SK-MEL-5 (cell line): ENCODE results near the gene SOX13. TPM values are rescaled to one million over a fixed set of nuclear protein-coding genes. Genes with fewer than 3 reads are reported as not detected.

Experiments used
- DNase-seq: peaks from one replicate; pipeline ENCODE4 v3.0.0-alpha.2; 2016; ENCODE audit warnings: low read depth, low spot score
- in situ Hi-C: cut with HindIII; loops from 2 replicates; pipeline ENCODE4 v1.10.0; 2016; ENCODE audit warnings: low sequenced_read_pairs, high pct_unique_total_duplicates, low pct_unique_long_range_greater_than_20kb
- total RNA-seq: library from RNA; depleted of rRNA; stranded (reverse); fragments of >200 nt; shearing (Covaris generic); gene quantifications from 2 replicates; pipeline ENCODE4 v1.2.3, GENCODE V29; 2014

The SOX13 gene
- total RNA-seq, 1 experiment from 2014 or later, result 7.7 TPM

DNA sequence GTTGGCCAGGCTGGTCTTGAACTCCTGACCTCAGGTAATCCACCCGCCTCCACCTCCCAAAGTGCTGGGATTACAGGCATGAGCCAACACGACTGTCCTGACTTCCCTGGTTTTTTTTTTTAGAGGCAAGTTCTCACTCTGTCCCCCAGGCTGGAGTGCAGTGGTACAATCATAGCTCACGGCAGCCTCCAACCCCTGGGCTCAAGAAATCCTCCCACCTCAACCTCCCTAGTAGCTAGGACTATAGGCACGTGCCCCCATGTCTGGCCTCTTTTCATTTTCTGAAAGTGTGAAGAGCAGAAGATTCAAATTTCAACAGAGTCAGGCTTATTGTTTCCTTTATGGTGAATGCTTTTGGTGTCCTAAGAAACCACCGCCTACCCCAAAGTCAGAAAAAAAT lies 21.7 kb upstream of the SOX13 start:
- in situ Hi-C loops, result no loop called here
- no peak for DNase-seq

DNA sequence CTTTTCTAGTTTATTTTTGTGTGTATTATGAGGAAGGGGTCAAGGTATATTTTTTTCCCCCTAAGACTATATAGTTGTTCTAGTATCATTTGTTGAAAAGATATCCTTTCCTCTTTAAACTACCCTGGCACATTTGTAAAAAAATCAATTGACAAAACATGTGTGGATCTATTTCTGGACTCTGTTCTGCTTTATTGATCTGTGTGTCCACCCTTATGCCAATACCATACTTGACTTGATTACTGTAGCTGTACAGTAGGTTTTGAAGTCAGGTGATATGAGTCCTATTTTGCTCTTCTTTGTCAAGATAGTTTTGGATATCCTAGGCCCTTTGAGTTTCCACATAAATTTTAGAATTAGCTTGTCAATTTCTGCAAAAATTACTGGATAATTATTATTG lies 21.2 kb upstream of the SOX13 start:
- in situ Hi-C loops, result no loop called here
- DNase-seq, result no peak

DNA sequence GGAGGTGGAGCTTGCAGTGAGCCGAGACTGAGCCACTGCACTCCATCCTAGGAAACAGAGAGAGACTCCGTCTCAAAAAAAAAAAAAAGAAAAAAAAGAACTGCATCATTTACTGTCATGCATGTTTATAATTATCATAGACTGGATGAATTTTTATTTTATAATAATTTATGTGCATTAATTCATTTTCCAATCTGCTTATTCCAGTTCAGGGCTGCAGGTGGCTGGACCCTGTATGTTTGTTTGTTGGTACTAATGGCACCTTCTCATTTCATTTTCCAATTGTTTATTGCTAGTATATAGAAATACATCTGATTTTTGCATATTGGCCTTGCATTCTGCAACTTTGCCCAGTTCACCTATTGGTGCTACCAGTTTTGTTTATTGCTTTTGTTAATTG lies 19.0 kb upstream of the SOX13 start:
- in situ Hi-C loops, result no loop called here
- DNase-seq, result no peak

DNA sequence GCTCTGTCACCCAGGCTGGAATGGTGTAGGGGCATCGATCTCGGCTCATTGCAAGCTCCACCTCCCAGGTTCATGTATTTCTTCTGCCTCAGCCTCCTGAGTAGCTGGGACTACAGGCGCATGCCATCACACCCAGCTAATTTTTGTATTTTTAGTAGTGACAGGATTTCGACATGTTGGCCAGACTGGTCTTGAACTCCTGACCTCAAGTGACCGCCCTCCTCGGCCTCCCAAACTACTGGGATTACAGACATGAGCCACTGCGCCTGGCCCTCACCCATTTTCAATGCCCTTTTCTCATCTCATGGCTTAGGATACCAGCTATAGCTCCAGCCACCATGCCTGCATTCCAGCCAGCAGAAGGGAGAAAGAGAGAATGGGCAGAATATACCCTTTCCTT lies 12.9 kb upstream of the SOX13 start:
- no peak for DNase-seq
- in situ Hi-C loops, result no loop called here

DNA sequence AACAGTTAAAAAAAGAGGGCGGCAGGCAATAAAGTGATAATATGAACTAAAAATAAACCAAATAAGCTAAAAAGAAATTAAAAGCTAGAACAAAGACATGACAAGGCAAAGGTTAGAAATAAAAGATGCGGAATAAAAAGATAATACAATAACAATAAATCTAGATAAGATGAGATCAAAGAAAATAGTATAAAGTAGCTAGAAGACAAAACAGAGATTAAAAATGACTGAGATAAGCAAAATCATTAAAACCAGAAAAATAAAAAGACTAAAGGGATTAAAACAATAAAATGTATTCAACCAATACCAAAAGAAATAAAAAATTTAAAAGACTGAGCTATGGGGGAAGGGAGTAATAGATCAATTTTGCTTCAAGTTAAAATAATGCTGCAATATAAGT lies 10.8 kb upstream of the SOX13 start:
- in situ Hi-C loops, result no loop called here
- no peak for DNase-seq

DNA sequence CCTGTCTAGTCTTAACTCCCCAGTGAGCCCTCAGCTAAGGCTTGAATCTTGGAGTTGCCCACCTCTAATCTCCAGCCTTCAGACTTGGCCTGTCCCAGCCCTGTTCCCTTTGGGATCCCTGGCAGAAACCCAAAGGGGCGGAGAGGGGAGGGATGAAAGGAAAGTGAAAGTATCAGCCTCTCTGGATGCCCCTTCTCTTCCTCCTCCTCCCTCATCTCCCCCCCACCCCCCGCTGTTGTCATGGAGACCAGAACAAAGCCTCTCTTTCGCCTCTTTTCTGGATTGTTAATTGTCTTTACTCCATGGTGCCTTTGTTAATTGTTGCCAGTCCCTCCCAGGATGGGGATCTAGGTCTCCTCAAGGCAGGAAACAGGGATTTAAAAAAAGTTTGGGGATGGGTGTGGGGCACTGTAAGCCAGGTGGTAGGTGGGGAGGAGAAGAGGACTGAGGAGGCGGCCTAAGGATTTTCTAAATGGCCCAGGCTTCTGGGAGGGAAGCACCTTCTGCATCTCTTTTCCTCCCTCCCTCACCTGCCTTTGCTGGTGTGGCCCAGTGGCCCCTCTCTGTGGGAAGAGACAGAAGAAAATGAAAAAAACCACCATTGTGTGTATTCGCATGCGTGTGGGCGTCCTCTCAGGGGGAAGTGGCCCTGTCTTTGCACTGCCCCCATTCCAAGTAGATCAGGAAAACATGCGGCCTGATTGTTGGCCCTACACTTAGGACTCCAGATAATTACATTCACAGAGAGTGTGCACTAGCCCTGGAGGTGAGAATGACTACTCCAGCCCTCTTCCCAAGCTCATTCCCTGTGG lies 7.5 kb upstream of the SOX13 start:
- DNase-seq, result peak; percentile 74
- in situ Hi-C loops, result no loop called here

DNA sequence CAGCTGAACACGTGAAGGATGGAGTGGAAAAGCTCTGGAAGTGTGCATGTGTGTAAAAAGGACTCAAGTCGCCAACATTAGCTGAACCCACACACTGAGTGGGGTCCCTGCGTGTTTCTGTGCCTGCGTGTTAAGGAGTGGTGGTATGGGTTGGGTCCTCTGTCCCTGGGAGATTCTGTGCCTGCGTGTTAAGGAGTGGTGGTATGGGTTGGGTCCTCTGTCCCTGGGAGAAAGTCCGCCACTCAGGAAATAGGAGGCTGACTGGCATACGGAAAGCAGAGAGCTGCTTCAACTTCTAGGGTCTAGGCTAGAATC lies 7.0 kb upstream of the SOX13 start:
- in situ Hi-C loops, result no loop called here
- DNase-seq, result no peak

- in situ Hi-C loops, result no loop called here
Measured at GRCh38 chr1:204067935-204068334, 5.0 kb upstream of the SOX13 start.

DNA sequence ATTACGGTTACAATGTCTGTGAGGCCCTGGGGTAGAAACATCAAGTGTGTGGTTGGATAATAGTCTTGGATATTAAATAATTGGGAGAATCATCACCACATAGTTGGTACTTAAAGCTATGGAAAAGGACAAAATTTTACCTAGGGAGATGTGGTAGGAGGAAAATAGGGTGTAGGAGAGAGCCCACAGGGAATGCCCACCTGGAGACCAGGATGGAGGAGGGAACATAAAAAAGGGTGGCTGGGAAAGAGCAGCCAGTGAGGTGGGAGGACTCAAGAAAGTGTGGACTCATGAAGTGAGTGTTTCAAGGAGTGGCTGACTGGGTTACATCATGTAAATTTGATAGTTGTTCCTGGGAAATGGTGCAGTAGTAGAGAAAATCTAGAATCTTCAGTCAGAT lies 3.0 kb upstream of the SOX13 start:
- in situ Hi-C loops, result no loop called here
- no peak for DNase-seq

More at GRCh38 chr1:204067935-204068334, 5.0 kb upstream of the SOX13 start:
- DNase-seq, result no peak

DNA sequence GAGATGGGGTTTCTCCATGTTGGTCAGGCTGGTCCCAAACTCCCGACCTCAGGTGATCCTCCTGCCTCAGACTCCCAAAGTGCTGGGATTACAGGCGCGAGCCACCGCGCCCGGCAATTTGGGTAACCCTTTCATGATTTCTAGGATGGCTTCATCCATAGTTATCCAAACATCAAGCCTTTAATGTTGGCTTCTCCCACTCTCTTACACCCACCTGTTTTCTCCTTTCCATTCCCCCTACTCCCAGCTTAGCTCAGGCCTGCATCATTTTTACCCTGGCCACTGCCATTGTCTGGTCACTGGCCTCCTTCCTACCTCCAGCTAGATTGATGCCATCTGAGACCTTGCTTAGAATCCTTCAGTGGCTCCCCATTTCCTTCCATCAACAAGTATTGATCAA lies 2.0 kb upstream of the SOX13 start:
- DNase-seq, result no peak
- in situ Hi-C loops, result no loop called here

- in situ Hi-C loops, result no loop called here
- no peak for DNase-seq
Measured at GRCh38 chr1:204073837-204074273, 940 bp downstream of the SOX13 start.

DNA sequence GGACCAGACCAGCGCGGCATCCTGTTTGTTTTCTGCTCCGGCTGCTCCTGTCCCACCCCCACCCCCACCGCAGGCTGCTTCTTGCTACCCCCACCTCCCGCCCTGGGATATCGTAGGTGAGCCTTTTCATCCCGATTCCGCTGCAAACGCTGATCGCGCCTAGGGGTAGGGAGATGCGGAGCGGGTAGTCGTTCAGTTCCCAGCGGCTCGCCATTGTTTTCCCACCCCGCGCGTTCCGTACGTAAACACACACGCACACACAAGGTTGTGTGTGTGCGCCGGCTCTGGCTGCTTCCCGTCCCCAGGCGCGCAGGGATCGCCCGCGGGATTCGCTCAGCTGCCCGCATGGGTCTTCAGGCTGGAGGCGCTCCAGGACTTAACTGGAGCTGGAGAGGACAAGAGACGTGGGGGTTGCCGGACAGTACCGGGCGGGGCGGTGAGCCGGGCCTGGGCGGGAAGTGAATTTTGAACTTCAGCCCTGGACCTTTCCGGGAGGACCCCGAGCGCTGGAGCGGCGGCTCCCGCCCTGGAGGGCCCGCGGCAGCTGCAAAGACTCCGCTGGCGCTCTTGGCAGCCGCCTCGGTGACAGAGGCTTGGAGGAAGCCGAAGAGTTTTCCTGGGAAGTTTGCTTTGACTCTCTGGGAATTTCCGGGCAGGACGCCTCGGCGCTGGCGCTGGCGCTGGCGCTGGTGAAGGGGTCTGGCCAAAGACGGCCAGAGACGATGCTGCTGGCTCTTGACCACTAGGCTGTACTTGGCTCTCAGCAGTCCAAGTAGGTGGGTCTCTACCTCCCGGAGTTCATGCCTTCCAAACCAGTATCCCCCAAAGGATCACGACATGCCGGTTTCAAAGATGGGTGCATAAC lies 1.6 kb downstream of the SOX13 start:
- peak; percentile 41 for DNase-seq
- in situ Hi-C loops, result no loop called here

DNA sequence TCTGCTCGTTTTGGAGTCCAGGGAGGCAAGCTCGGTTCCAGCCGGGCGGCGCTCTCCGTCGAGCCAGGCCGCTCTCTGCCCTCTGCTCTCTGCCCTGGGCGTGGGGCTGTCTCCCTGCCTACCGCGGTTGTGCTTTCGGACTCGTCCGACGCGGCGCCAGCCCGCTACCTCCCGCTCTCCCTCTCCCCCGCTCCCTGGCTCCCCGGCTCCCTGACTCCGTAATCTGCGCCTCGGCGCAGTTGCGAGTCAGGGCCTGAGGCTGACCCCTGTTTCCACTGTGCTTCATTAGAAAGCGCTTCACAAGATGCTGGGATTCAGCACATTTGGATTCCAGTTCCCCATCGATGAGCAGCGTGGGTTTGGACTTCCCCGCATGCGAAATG lies 2.2 kb downstream of the SOX13 start:
- DNase-seq, result no peak
- in situ Hi-C loops, result no loop called here

- DNase-seq, result no peak
- in situ Hi-C loops, result no loop called here
Measured at GRCh38 chr1:204075890-204076846, 3.3 kb downstream of the SOX13 start.

DNA sequence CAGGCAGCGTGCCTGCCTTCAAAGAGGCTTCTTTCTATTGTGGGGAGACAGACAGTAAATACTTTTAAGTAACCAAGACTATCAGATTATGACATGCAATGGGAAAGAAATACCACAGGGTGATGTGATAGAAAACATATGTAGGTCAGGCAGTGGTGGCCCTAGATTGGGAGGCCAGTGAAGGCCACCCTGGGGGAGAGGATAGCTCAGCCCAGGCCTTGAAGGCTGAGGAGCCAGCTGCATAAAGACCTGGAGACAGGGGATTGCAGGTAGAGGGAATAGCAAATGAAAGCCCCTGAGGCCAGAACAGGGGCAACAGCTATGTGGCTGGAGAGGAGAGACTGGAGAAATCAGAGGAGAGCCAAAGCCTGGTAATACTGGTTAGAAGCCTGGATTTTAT lies 4.0 kb downstream of the SOX13 start:
- DNase-seq, result no peak
- in situ Hi-C loops, result no loop called here

GRCh38 chr1:204077979-204078696 lies 5.2 kb downstream of the SOX13 start:
- no peak for DNase-seq
- in situ Hi-C loops, result no loop called here

- DNase-seq, result no peak
- in situ Hi-C loops, result no loop called here
Measured at GRCh38 chr1:204079608-204079999, 6.7 kb downstream of the SOX13 start.
